ENCODE measurements around the gene COL16A1.

Gene COL16A1

GRCh38 chr1:31644560-31645273, 59.1 kb downstream of the COL16A1 start, which contains the start of gene PEF1 (continued):
- TF ChIP-seq ZBTB11 (tag by site-specific recombination; conservative IDR thresholded peaks at IDR 0.05; ENCODE audit: low read depth) (peak; percentile 97), ZNF350 (tag by site-specific recombination; IDR thresholded peaks at IDR 0.05) (no peak), ZNF677 (tag by site-specific recombination; IDR thresholded peaks at IDR 0.05) (peak; percentile 95), REST (tag by site-specific recombination; IDR thresholded peaks at IDR 0.05) (no peak), ZNF555 (tag by site-specific recombination; conservative IDR thresholded peaks at IDR 0.05) (no peak), ZIC2 (tag by site-specific recombination; IDR thresholded peaks at IDR 0.05) (no peak), ZNF239 (tag by site-specific recombination; IDR thresholded peaks at IDR 0.05) (no peak), YY1 (tag by site-specific recombination; IDR thresholded peaks at IDR 0.05) (peak; percentile 98), ZNF544 (tag by site-specific recombination; IDR thresholded peaks at IDR 0.05) (no peak), ZBTB44 (tag by site-specific recombination; IDR thresholded peaks at IDR 0.05) (no peak), ZNF660 (tag by site-specific recombination; IDR thresholded peaks at IDR 0.05) (no peak; the same call in 1 of the 2 replicates), ZNF140 (tag by site-specific recombination; IDR thresholded peaks at IDR 0.05) (no peak), ZBTB48 (tag by site-specific recombination; IDR thresholded peaks at IDR 0.05) (peak; percentile 94), ZNF830 (tag by site-specific recombination; IDR thresholded peaks at IDR 0.05; ENCODE audit: low read depth) (no peak), ZNF596 (tag by site-specific recombination; IDR thresholded peaks at IDR 0.05) (no peak), HOXC10 (CRISPR knock-in tag; IDR thresholded peaks at IDR 0.05) (no peak), ZNF19 (tag by site-specific recombination; IDR thresholded peaks at IDR 0.05; ENCODE audit: low read depth) (no peak), ZNF423 (tag by site-specific recombination; IDR thresholded peaks at IDR 0.05) (no peak), ZBTB20 (tag by site-specific recombination; IDR thresholded peaks at IDR 0.05) (peak; percentile 78), ZBTB21 (tag by site-specific recombination; IDR thresholded peaks at IDR 0.05) (peak; percentile 100), ZNF221 (tag by site-specific recombination; IDR thresholded peaks at IDR 0.05; ENCODE audit: borderline replicate concordance) (no peak), CTCF (tag by site-specific recombination; IDR thresholded peaks at IDR 0.05) (peak; percentile 42; the same call in 1 of the 2 replicates), ZFHX2 (tag by site-specific recombination; conservative IDR thresholded peaks at IDR 0.05) (peak; percentile 96), KLF10 (tag by site-specific recombination; IDR thresholded peaks at IDR 0.05) (peak; percentile 67), ZNF529 (tag by site-specific recombination; IDR thresholded peaks at IDR 0.05; ENCODE audit: insufficient replicate concordance) (no peak), SP3 (tag by site-specific recombination; IDR thresholded peaks at IDR 0.05) (peak; percentile 100), ZNF843 (tag by site-specific recombination; IDR thresholded peaks at IDR 0.05) (peak; percentile 43), ZNF776 (tag by site-specific recombination; IDR thresholded peaks at IDR 0.05; ENCODE audit: borderline replicate concordance) (no peak), ELK4 (IDR thresholded peaks at IDR 0.05; ENCODE audit: borderline replicate concordance, low read depth, low read length) (no peak; the same call in 1 of the 2 replicates), ZFP37 (tag by site-specific recombination; IDR thresholded peaks at IDR 0.05) (0 out of 2 replicates have a peak, but pooled peaks have one; percentile 23)
